Naive thymus-derived CD4-positive, alpha-beta T cell (primary cell): Measurements from ENCODE around the gene SLC5A3. TPM values are rescaled to one million over a fixed set of nuclear protein-coding genes. Genes with fewer than 3 reads are reported as not detected.

ENCODE experiments used
- ATAC-seq: fragments of 150-1000 bp; cut with Tn5 transposase; 2 replicates; pipeline ENCODE4 v1.10.0; 2021; ENCODE audit warnings: mild to moderate bottlenecking, moderate library complexity
- CTCF ChIA-PET: fragments of 350-600 bp; sonication (Branson Sonifier 250); formaldehyde crosslinking; loops from one replicate; lab custom pipeline; 2021; ENCODE audit warnings: antibody characterized with exemption; lab: Charles Lee
- POLR2A ChIA-PET: fragments of 350-600 bp; sonication (Branson Sonifier 250); formaldehyde crosslinking; loops from one replicate; lab custom pipeline; 2021; ENCODE audit warnings: antibody characterized with exemption, inconsistent platforms; lab: Charles Lee
- DNase-seq, 9 donors: peaks; one replicate each; pipeline versions ENCODE4 v3.0.0 to v3.0.0-alpha.2; 2020 to 2022; ENCODE audit warnings: mixed read lengths in 1 of 9
- H3K27ac ChIP-seq: one replicate; pipeline ENCODE4 v1.7.0; 2013; ENCODE audit warnings: mild to moderate bottlenecking, low read depth, low read length, moderate library complexity
- H3K27me3 ChIP-seq, 2 donors: one replicate each; pipeline ENCODE4 v1.7.0; 2013; ENCODE audit warnings: low read length in 2 of 2, mild to moderate bottlenecking in 2 of 2, moderate library complexity in 2 of 2; ENCODE audit not compliant: control insufficient read depth in 2 of 2, insufficient read depth in 2 of 2
- H3K36me3 ChIP-seq, 3 experiments: 1 replicate in 2 of 3; 2 replicates in 1 of 3; pipeline ENCODE4 v1.7.0; 2013; ENCODE audit warnings: low read length in 3 of 3, mild to moderate bottlenecking in 3 of 3, moderate library complexity in 1 of 3; ENCODE audit not compliant: insufficient read depth in 3 of 3, control insufficient read depth in 2 of 3
- H3K4me1 ChIP-seq, 2 donors: one replicate each; pipeline ENCODE4 v1.7.0; 2013; ENCODE audit warnings: low read length in 2 of 2, mild to moderate bottlenecking in 2 of 2, moderate library complexity in 1 of 2; ENCODE audit not compliant: control insufficient read depth in 2 of 2, insufficient read depth in 2 of 2
- H3K4me3 ChIP-seq: 2 replicates; pipeline ENCODE4 v1.7.0; 2013; ENCODE audit warnings: mild to moderate bottlenecking, low read length
- H3K9me3 ChIP-seq, 3 experiments: 1 replicate in 2 of 3; 2 replicates in 1 of 3; pipeline ENCODE4 v1.7.0; 2013; ENCODE audit warnings: low read length in 3 of 3; ENCODE audit not compliant: control insufficient read depth in 2 of 3
- H3K27ac Mint-ChIP-seq, 9 donors: one replicate each; pipeline ENCODE4 v1.8.0; 2020 to 2022; ENCODE audit warnings: mixed read lengths in 9 of 9, mild to moderate bottlenecking in 8 of 9, moderate library complexity in 5 of 9, inconsistent platforms in 2 of 9
- H3K27me3 Mint-ChIP-seq, 5 donors: one replicate each; pipeline ENCODE4 v1.8.0; 2021 to 2022; ENCODE audit warnings: mixed read lengths in 5 of 5, mild to moderate bottlenecking in 1 of 5
- H3K36me3 Mint-ChIP-seq, 5 donors: one replicate each; pipeline ENCODE4 v1.8.0; 2020 to 2022; ENCODE audit warnings: mixed read lengths in 5 of 5, mild to moderate bottlenecking in 3 of 5, inconsistent platforms in 1 of 5
- H3K4me1 Mint-ChIP-seq, 7 donors: one replicate each; pipeline ENCODE4 v1.8.0; 2020 to 2022; ENCODE audit warnings: mixed read lengths in 7 of 7, mild to moderate bottlenecking in 3 of 7, inconsistent platforms in 1 of 7
- H3K4me3 Mint-ChIP-seq, 10 donors: one replicate each; pipeline ENCODE4 v1.8.0; 2020 to 2022; ENCODE audit warnings: mild to moderate bottlenecking in 10 of 10, mixed read lengths in 10 of 10, moderate library complexity in 6 of 10, inconsistent platforms in 2 of 10
- H3K9me3 Mint-ChIP-seq, 11 donors: one replicate each; pipeline ENCODE4 v1.8.0; 2020 to 2022; ENCODE audit warnings: mixed read lengths in 11 of 11, mild to moderate bottlenecking in 4 of 11, inconsistent platforms in 1 of 11, moderate library complexity in 1 of 11
- intact Hi-C, 2 donors: fragments of 100-400 bp; cut with micrococcal nuclease; formaldehyde crosslinking; loops; one replicate each; pipeline ENCODE4 v1.15.1; 2023
- polyA plus RNA-seq, 2 donors: library from polyadenylated mRNA; unstranded; fragments of 300-500 nt; fragmentation: Illumina TruSeq; gene quantifications; one replicate each; pipeline ENCODE4 v1.2.3, GENCODE V29; 2021
- total RNA-seq, 6 experiments: library from RNA in 5 of 6; stranded (reverse) in 5 of 6; gene quantifications; 1 replicate in 5 of 6; 2 replicates in 1 of 6; pipeline ENCODE4 v1.2.3 and lab custom pipeline; 2021 to 2026

Gene SLC5A3
- total and polyA plus RNA-seq, 7 experiments from 2014 or later, result 1.8 to 45.5 (median 9.6) TPM

- peaks cover 0 to 23% (median 0%) of the 10 kb centered on the region in 11 donors for H3K9me3 Mint-ChIP-seq
- H3K27me3 Mint-ChIP-seq, result no peaks in the 10 kb centered on the region
- H3K4me1 ChIP-seq, result no peaks in the 10 kb centered on the region
- H3K4me1 Mint-ChIP-seq, result peaks cover 21 to 91% (median 70%) of the 10 kb centered on the region in 7 donors
- DNase-seq (no peak), ATAC-seq (no peak)
- no peaks in the 10 kb centered on the region for H3K27me3 ChIP-seq
- ChIA-PET CTCF (interaction anchor here (0.5 kb wide), 1 partner anchor 1824 kb away, joined by 5 read pairs; no protein-coding TSS in a partner anchor), POLR2A (interaction anchor here (1.1 to 1.2 kb wide), 2 partner anchors 9 to 10 kb away, joined by 3 read pairs; no protein-coding TSS in a partner anchor)
- intact Hi-C loops, result no loop called here
- H3K36me3 ChIP-seq, result no peaks in the 10 kb centered on the region
- H3K27ac ChIP-seq, result no peak overlapping the region
- H3K27ac Mint-ChIP-seq, result peak overlapping the region in 5 of 9 donors; percentile 3 to 75 (median 26)
- H3K9me3 ChIP-seq, result no peaks in the 10 kb centered on the region
- H3K4me3 ChIP-seq, result no peak overlapping the region
- H3K36me3 Mint-ChIP-seq, result peaks cover 0 to 62% (median 46%) of the 10 kb centered on the region in 5 donors
- H3K4me3 Mint-ChIP-seq, result peak overlapping the region in 1 of 10 donors; percentile 30
Measured at GRCh38 chr21:34109075-34109474, 35.7 kb downstream of the SLC5A3 start.

- Mint-ChIP-seq H3K9me3 (peaks cover 0 to 18% (median 0%) of the 10 kb centered on the region in 11 donors), H3K36me3 (peaks cover 0 to 65% (median 52%) of the 10 kb centered on the region in 5 donors), H3K27ac (peak overlapping the region in 2 of 9 donors; percentile 25 to 34), H3K27me3 (no peaks in the 10 kb centered on the region), H3K4me1 (peaks cover 22 to 95% (median 80%) of the 10 kb centered on the region in 7 donors), H3K4me3 (no peak overlapping the region)
- CTCF ChIA-PET, result interaction anchor here (0.6 to 1.8 kb wide), 2 partner anchors 172 to 187 kb away, joined by 4 to 5 read pairs; no protein-coding TSS in a partner anchor
- intact Hi-C loops, result no loop called here
- DNase-seq (no peak), ATAC-seq (no peak)
- Histone ChIP-seq H3K36me3 (no peaks in the 10 kb centered on the region), H3K9me3 (no peaks in the 10 kb centered on the region), H3K4me3 (no peak overlapping the region), H3K4me1 (no peaks in the 10 kb centered on the region), H3K27me3 (no peaks in the 10 kb centered on the region), H3K27ac (no peak overlapping the region)
- POLR2A ChIA-PET, result interaction anchor here (0.6 kb wide), 1 partner anchor 71 kb away, joined by 3 read pairs; no protein-coding TSS in a partner anchor
Measured at GRCh38 chr21:34110594-34111202, 37.3 kb downstream of the SLC5A3 start.

GRCh38 chr21:34112316-34113033 is 39.1 kb downstream of the SLC5A3 start:
- ATAC-seq, result no peak
- peaks cover 24 to 91% (median 84%) of the 10 kb centered on the region in 7 donors for H3K4me1 Mint-ChIP-seq
- ChIA-PET CTCF (no interaction called here), POLR2A (no interaction called here)
- DNase-seq, result no peak
- H3K27me3 ChIP-seq, result no peaks in the 10 kb centered on the region
- peaks cover 0 to 62% (median 50%) of the 10 kb centered on the region in 5 donors for H3K36me3 Mint-ChIP-seq
- H3K4me3 ChIP-seq, result no peak overlapping the region
- peaks cover 0 to 11% (median 0%) of the 10 kb centered on the region in 11 donors for H3K9me3 Mint-ChIP-seq
- H3K36me3 ChIP-seq, result no peaks in the 10 kb centered on the region
- H3K27me3 Mint-ChIP-seq, result no peaks in the 10 kb centered on the region
- H3K27ac ChIP-seq, result no peak overlapping the region
- no peak overlapping the region for H3K4me3 Mint-ChIP-seq
- intact Hi-C loops, result no loop called here
- H3K27ac Mint-ChIP-seq, result peak overlapping the region in 3 of 9 donors; percentile 11 to 49 (median 14)
- no peaks in the 10 kb centered on the region for H3K9me3 ChIP-seq
- no peaks in the 10 kb centered on the region for H3K4me1 ChIP-seq

- Histone ChIP-seq H3K27me3 (no peaks in the 10 kb centered on the region), H3K4me1 (no peaks in the 10 kb centered on the region), H3K4me3 (no peak overlapping the region), H3K36me3 (no peaks in the 10 kb centered on the region), H3K9me3 (no peaks in the 10 kb centered on the region), H3K27ac (no peak overlapping the region)
- Mint-ChIP-seq H3K9me3 (peaks cover 0 to 9% (median 0%) of the 10 kb centered on the region in 11 donors), H3K4me1 (peaks cover 26 to 78% (median 73%) of the 10 kb centered on the region in 7 donors), H3K27ac (peak overlapping the region in 2 of 9 donors; percentile 8 to 22), H3K27me3 (no peaks in the 10 kb centered on the region), H3K4me3 (peak overlapping the region in 1 of 10 donors; percentile 3), H3K36me3 (peaks cover 0 to 56% (median 45%) of the 10 kb centered on the region in 5 donors)
- ChIA-PET POLR2A (no interaction called here), CTCF (interaction anchor here (2.0 kb wide), 1 partner anchor 190 kb away, joined by 6 read pairs; no protein-coding TSS in a partner anchor)
- DNase-seq (no peak), ATAC-seq (no peak)
- intact Hi-C loops, result loop anchor here in 1 of 2 donors (2.0 kb wide), 1 partner anchor 15 kb away; no protein-coding TSS in a partner anchor
Measured at GRCh38 chr21:34113842-34114241, 40.5 kb downstream of the SLC5A3 start.

- Mint-ChIP-seq H3K36me3 (peaks cover 0 to 52% (median 45%) of the 10 kb centered on the region in 5 donors), H3K9me3 (peaks cover 0 to 9% (median 0%) of the 10 kb centered on the region in 11 donors), H3K27me3 (no peaks in the 10 kb centered on the region), H3K27ac (peak overlapping the region in 2 of 9 donors; percentile 30 to 38), H3K4me3 (no peak overlapping the region), H3K4me1 (peaks cover 31 to 77% (median 72%) of the 10 kb centered on the region in 7 donors)
- Histone ChIP-seq H3K36me3 (no peaks in the 10 kb centered on the region), H3K27me3 (no peaks in the 10 kb centered on the region), H3K27ac (no peak overlapping the region), H3K4me3 (no peak overlapping the region), H3K9me3 (no peaks in the 10 kb centered on the region), H3K4me1 (no peaks in the 10 kb centered on the region)
- no peak for DNase-seq
- ChIA-PET POLR2A (interaction anchor here (1.3 kb wide), 1 partner anchor 23 kb away, joined by 7 read pairs; no protein-coding TSS in a partner anchor), CTCF (interaction anchor here (2.0 kb wide), 1 partner anchor 191 kb away, joined by 6 read pairs; no protein-coding TSS in a partner anchor)
- no peak for ATAC-seq
- intact Hi-C loops, result loop anchor here in 1 of 2 donors (2.0 kb wide), 1 partner anchor 16 kb away; no protein-coding TSS in a partner anchor
Measured at GRCh38 chr21:34115160-34115559, 41.8 kb downstream of the SLC5A3 start.

- Mint-ChIP-seq H3K27ac (peak overlapping the region in 2 of 9 donors; percentile 17 to 60), H3K4me3 (no peak overlapping the region), H3K27me3 (no peaks in the 10 kb centered on the region), H3K4me1 (peaks cover 30 to 76% (median 70%) of the 10 kb centered on the region in 7 donors), H3K9me3 (peaks cover 0 to 9% (median 0%) of the 10 kb centered on the region in 11 donors), H3K36me3 (peaks cover 0 to 53% (median 49%) of the 10 kb centered on the region in 5 donors)
- Histone ChIP-seq H3K4me1 (no peaks in the 10 kb centered on the region), H3K27ac (no peak overlapping the region), H3K27me3 (no peaks in the 10 kb centered on the region), H3K36me3 (no peaks in the 10 kb centered on the region), H3K9me3 (no peaks in the 10 kb centered on the region), H3K4me3 (no peak overlapping the region)
- DNase-seq (no peak), ATAC-seq (no peak)
- POLR2A ChIA-PET, result no interaction called here
- CTCF ChIA-PET, result no interaction called here
- intact Hi-C loops, result no loop called here
Measured at GRCh38 chr21:34116569-34116968, 43.2 kb downstream of the SLC5A3 start.
